Endothelial cell (in vitro differentiated cells): ENCODE data around the gene PPARD. TPM values are rescaled to one million over a fixed set of nuclear protein-coding genes. Genes with fewer than 3 reads are reported as not detected.

Experiments used
- DNase-seq: peaks from one replicate; pipeline ENCODE4 v3.0.0; 2021; ENCODE audit warnings: low spot score
- H3K27ac Mint-ChIP-seq: one replicate; pipeline ENCODE4 v1.8.0; 2021; ENCODE audit warnings: mixed read lengths, inconsistent platforms; ENCODE audit not compliant: unreplicated experiment
- H3K27me3 Mint-ChIP-seq: one replicate; pipeline ENCODE4 v1.8.0; 2021; ENCODE audit warnings: mild to moderate bottlenecking, moderate library complexity, mixed read lengths, inconsistent platforms; ENCODE audit not compliant: unreplicated experiment
- H3K36me3 Mint-ChIP-seq: one replicate; pipeline ENCODE4 v1.8.0; 2021; ENCODE audit warnings: mild to moderate bottlenecking, low read depth, mixed read lengths, inconsistent platforms; ENCODE audit not compliant: unreplicated experiment
- H3K4me1 Mint-ChIP-seq: one replicate; pipeline ENCODE4 v1.8.0; 2021; ENCODE audit warnings: mild to moderate bottlenecking, mixed read lengths, inconsistent platforms; ENCODE audit not compliant: unreplicated experiment
- H3K4me3 Mint-ChIP-seq: one replicate; pipeline ENCODE4 v1.8.0; 2021; ENCODE audit warnings: mild to moderate bottlenecking, mixed read lengths, inconsistent platforms; ENCODE audit not compliant: unreplicated experiment
- H3K9me3 Mint-ChIP-seq: one replicate; pipeline ENCODE4 v1.8.0; 2021; ENCODE audit warnings: mixed read lengths, inconsistent platforms; ENCODE audit not compliant: unreplicated experiment
- total RNA-seq: library from RNA; stranded (reverse); fragmentation: NEBNext Ultra II Directional; extraction: Animal tissue kit (Norgen Biotek cat#: 25700); gene quantifications from one replicate; pipeline ENCODE4 v1.2.1, GENCODE V29; 2021; ENCODE audit not compliant: unreplicated experiment
- TF ChIP-seq, protein P1 (sequence below): fragments of 200-600 bp; sonication (generic); IDR thresholded peaks from one replicate; pipeline ENCODE4 v1.5.0; 2021; ENCODE audit warnings: antibody characterized with exemption; ENCODE audit not compliant: unreplicated experiment

Gene PPARD
- total RNA-seq, 1 donor from 2014 or later = 38.7 TPM

DNA sequence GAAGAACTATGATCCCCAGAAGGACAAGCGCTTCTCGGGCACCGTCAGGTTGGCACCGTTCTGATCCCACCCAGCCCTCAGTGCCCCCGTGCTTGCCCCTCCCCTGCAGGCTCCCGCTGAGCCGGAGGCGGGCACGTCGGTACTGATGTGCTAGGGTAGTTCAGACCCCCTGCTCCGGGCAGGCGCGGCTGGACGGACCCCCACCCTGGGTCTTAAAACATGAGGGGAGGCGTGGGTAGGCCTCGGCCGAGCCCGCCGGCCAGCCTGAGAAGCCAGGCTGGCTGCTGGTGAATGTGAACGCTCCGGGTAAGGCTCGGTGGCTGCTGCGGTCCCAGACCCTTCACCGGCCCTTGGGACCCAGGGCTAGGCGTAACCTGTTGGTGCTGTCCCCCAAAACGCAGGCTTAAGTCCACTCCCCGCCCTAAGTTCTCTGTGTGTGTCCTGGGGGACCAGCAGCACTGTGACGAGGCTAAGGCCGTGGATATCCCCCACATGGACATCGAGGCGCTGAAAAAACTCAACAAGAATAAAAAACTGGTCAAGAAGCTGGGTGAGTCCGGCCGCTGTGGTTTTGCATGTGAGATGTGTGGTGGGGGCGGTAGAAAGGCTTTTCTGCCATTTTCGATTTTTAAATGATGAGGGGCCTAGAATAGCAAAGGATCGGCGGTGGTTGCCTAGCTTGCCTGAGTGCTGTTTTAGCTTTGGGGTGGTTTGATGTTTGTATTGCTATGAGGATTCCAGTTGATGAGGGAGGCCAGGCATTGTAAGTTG, 126.8 kb downstream of the PPARD start:
- peaks cover 23% of the 10 kb centered on the region for H3K36me3 Mint-ChIP-seq

DNA sequence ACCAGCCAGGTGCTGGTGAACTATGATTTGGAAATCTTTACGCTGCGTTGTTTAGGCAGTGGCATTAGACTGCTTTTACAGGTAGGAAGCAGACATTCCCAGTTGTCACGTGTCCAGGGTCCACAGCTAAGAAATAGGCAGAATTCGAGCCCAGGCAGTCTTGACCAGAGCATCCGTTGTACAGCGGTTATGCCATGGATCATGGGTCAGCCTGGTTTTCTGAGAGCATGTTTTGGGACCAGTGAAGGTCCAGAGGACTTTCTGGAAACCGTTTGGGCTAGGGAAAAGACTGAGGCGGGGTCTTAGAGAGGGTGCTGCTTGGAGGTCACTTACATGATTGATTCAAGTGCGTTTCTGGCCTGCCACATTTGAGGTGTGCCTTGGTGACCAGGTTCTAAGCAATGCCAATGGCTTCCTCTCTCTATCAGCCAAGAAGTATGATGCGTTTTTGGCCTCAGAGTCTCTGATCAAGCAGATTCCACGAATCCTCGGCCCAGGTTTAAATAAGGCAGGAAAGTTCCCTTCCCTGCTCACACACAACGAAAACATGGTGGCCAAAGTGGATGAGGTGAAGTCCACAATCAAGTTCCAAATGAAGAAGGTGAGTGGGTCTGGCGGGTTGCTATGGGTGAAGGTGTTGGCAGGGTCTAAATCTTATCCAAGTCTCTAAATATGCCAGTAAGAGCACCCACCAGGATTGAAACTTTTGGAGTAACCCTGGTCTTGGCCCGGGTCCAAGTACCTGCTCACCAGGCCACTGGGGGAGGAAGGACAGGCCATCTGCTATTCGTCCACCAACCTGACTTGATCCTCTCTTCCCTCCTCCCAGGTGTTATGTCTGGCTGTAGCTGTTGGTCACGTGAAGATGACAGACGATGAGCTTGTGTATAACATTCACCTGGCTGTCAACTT, 127.6 kb downstream of the PPARD start:
- H3K9me3 Mint-ChIP-seq = no peaks in the 10 kb centered on the region
- peaks cover 23% of the 10 kb centered on the region for H3K36me3 Mint-ChIP-seq
- peak overlapping the region; percentile 74 for H3K27ac Mint-ChIP-seq
- TF ChIP-seq, protein P1, sequence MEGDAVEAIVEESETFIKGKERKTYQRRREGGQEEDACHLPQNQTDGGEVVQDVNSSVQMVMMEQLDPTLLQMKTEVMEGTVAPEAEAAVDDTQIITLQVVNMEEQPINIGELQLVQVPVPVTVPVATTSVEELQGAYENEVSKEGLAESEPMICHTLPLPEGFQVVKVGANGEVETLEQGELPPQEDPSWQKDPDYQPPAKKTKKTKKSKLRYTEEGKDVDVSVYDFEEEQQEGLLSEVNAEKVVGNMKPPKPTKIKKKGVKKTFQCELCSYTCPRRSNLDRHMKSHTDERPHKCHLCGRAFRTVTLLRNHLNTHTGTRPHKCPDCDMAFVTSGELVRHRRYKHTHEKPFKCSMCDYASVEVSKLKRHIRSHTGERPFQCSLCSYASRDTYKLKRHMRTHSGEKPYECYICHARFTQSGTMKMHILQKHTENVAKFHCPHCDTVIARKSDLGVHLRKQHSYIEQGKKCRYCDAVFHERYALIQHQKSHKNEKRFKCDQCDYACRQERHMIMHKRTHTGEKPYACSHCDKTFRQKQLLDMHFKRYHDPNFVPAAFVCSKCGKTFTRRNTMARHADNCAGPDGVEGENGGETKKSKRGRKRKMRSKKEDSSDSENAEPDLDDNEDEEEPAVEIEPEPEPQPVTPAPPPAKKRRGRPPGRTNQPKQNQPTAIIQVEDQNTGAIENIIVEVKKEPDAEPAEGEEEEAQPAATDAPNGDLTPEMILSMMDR = no peak
- peaks cover 18% of the 10 kb centered on the region for H3K4me1 Mint-ChIP-seq
- H3K27me3 Mint-ChIP-seq = peaks cover 4% of the 10 kb centered on the region
- peak overlapping the region; percentile 97 for H3K4me3 Mint-ChIP-seq
- no peak for DNase-seq

More for the DNA sequence above, 126.8 kb downstream of the PPARD start:
- peaks cover 18% of the 10 kb centered on the region for H3K4me1 Mint-ChIP-seq
- no peaks in the 10 kb centered on the region for H3K9me3 Mint-ChIP-seq
- TF ChIP-seq, protein P1 = no peak
- H3K27me3 Mint-ChIP-seq = peaks cover 4% of the 10 kb centered on the region
- H3K4me3 Mint-ChIP-seq = peak overlapping the region; percentile 97
- no peak for DNase-seq
- peak overlapping the region; percentile 74 for H3K27ac Mint-ChIP-seq

DNA sequence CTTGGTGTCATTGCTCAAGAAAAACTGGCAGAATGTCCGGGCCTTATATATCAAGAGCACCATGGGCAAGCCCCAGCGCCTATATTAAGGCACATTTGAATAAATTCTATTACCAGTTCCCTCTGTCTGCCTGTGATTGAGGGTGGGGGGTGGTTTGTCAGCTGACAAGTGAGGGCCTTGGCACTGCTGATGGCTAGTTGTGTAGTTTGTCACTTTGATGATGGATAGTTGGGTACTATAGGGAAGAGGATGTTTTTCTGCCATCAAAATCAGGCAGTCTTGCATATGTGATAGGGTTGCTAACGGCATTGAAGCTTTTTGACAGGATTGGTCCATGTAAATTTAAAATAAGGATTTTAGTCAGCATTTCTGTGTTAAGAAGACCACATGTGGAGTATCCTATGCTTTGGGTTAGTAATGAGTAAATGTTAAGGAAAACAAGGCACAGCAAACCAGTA, 128.3 kb downstream of the PPARD start:
- DNase-seq = no peak
- Mint-ChIP-seq H3K4me1 (peaks cover 18% of the 10 kb centered on the region), H3K27me3 (peaks cover 6% of the 10 kb centered on the region), H3K27ac (no peak overlapping the region), H3K36me3 (peaks cover 23% of the 10 kb centered on the region), H3K4me3 (peak overlapping the region; percentile 97), H3K9me3 (no peaks in the 10 kb centered on the region)
- TF ChIP-seq, protein P1 = no peak

DNA sequence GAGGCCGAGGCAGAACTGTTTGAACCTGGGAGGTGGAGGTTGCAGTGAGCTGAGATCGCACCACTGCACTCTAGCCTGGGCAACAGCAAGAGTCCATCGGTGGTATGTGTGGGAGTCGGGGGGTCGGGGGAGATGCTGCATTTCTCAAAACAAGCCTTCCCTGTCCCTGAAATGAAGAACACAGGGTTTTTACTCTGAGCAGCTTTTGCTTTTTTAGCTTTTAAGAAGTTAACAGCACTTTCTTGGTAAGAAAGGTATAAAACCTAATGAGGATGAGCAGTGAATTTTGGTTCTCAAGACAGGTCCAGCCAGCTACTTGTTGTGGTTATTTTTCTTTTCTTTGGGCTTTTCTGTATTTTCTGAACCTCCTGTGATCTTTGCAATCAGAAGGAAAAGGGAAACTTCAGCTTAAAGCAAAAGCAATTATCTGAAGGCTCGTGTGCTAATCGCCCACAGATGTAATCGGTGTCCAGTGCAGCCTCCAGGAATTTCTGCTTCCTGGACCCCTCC, 129.5 kb downstream of the PPARD start:
- peaks cover 23% of the 10 kb centered on the region for H3K36me3 Mint-ChIP-seq

More for the DNA sequence above, 129.5 kb downstream of the PPARD start:
- H3K9me3 Mint-ChIP-seq = no peaks in the 10 kb centered on the region
- H3K27me3 Mint-ChIP-seq = peaks cover 6% of the 10 kb centered on the region
- no peak overlapping the region for H3K27ac Mint-ChIP-seq
- no peak overlapping the region for H3K4me3 Mint-ChIP-seq
- peaks cover 18% of the 10 kb centered on the region for H3K4me1 Mint-ChIP-seq
- no peak for DNase-seq
- TF ChIP-seq, protein P1 = no peak
